Peyer's patch (tissue), 4 donors: ENCODE measurements around the gene MFN1. TPM values are rescaled to one million over a fixed set of nuclear protein-coding genes. Genes with fewer than 3 reads are reported as not detected.

Source experiments
- DNase-seq, 3 donors: peaks; one replicate each; pipeline ENCODE4 v3.0.0-alpha.2; 2017 to 2019
- H3K27ac ChIP-seq, 4 donors: fragments of 200-600 bp; sonication (generic); one replicate each; pipeline ENCODE4 v1.5.1; 2016 to 2019
- H3K27me3 ChIP-seq, 2 donors: fragments of 200-600 bp; sonication (generic); one replicate each; pipeline ENCODE4 v1.5.1; 2019
- H3K36me3 ChIP-seq, 3 donors: fragments of 200-600 bp; sonication (generic); one replicate each; pipeline ENCODE4 v1.5.1; 2016 to 2019
- H3K4me1 ChIP-seq, 4 donors: fragments of 200-600 bp; sonication (generic); one replicate each; pipeline ENCODE4 v1.5.1; 2016 to 2019
- H3K4me3 ChIP-seq, 4 donors: fragments of 200-600 bp; sonication (generic); 1 replicate in 3 of 4; 2 replicates in 1 of 4; pipeline ENCODE4 v1.5.1; 2016 to 2019; ENCODE audit warnings: mild to moderate bottlenecking in 1 of 4
- H3K9me3 ChIP-seq, 4 donors: fragments of 200-600 bp; sonication (generic); one replicate each; pipeline ENCODE4 v1.5.1; 2016 to 2019; ENCODE audit warnings: mild to moderate bottlenecking in 1 of 4
- POLR2A ChIP-seq, 2 donors: fragments of 450-650 bp; IDR thresholded peaks; one replicate each; pipeline ENCODE4 v1.5.1; 2017; ENCODE audit warnings: antibody characterized with exemption in 2 of 2, mild to moderate bottlenecking in 2 of 2, moderate library complexity in 2 of 2
- total RNA-seq, 4 donors: library from RNA; depleted of rRNA; stranded (reverse); fragments of >200 nt; gene quantifications; one replicate each; pipeline ENCODE4 v1.1.0, GENCODE V29; 2016
- TF ChIP-seq, protein P1 (sequence below), 6 experiments: fragments of 450-650 bp in 4 of 6; fragments of 200-600 bp in 2 of 6; sonication (generic) in 1 of 6; IDR thresholded peaks; one replicate each; pipeline ENCODE4 v1.5.1; 2017 to 2019; ENCODE audit warnings: antibody characterized with exemption in 6 of 6, mild to moderate bottlenecking in 3 of 6, moderate library complexity in 1 of 6

The MFN1 gene
- total RNA-seq = 100 to 1,000 TPM in 1 of 4 donors, 10 to 100 TPM in 3; 34.0 to 124 (median 45.3) TPM

DNA sequence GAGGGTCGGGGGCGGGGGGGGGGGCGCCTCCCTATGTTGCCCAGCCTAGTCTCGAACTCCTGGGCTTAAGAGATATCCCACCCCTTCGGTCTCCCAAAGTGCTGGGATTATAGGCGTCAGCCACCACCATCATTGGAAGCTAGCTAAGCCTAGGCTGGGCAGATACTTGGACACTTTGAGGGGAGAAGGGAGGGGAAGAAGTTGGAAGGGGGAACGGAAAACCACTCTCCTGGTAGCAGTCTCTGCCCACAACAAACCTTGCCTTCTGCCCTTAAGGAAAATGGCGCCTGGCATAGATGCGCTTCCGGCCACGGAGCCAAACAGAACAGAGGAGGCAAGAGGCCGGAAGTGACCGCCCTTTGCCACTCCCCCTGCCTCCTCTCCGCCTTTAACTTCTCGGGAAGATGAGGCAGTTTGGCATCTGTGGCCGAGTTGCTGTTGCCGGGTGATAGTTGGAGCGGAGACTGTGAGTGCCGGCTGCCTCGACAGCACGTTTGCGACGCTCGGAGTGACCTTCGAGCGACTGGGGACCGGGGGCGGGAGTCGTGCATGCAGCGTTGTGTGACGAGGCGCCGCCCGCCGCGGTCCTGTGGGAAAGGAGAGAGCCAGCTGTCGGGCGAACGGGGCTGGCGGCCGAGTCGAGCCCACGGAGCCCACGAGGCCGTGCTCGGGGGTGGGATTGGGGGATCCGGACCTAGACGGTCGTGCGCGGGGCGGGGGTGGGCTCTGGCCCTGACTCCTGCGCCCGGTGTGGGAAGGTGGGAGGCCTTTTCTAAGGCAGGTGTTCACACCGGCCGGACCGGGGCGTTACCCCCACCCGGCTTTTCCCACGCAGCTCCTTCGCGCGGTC is at the start of gene MFN1:
Gene MFN1 (plus strand): TSS at position 365 of the 850 bp plus-strand sequence. CDS start 1,143 bp downstream, outside the sequence.
- H3K27ac ChIP-seq = peak within 1 kb of the TSS; percentile 78 to 94 (median 87)
- TF ChIP-seq, protein P1, sequence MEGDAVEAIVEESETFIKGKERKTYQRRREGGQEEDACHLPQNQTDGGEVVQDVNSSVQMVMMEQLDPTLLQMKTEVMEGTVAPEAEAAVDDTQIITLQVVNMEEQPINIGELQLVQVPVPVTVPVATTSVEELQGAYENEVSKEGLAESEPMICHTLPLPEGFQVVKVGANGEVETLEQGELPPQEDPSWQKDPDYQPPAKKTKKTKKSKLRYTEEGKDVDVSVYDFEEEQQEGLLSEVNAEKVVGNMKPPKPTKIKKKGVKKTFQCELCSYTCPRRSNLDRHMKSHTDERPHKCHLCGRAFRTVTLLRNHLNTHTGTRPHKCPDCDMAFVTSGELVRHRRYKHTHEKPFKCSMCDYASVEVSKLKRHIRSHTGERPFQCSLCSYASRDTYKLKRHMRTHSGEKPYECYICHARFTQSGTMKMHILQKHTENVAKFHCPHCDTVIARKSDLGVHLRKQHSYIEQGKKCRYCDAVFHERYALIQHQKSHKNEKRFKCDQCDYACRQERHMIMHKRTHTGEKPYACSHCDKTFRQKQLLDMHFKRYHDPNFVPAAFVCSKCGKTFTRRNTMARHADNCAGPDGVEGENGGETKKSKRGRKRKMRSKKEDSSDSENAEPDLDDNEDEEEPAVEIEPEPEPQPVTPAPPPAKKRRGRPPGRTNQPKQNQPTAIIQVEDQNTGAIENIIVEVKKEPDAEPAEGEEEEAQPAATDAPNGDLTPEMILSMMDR (IDR thresholded peaks at IDR 0.05) = no peak
- peak; percentile 38 to 78 for TF ChIP-seq POLR2A (IDR thresholded peaks at IDR 0.05)
- peaks cover 0 to 28% (median 0%) of the 10 kb centered on the region in 3 donors for H3K36me3 ChIP-seq

DNA sequence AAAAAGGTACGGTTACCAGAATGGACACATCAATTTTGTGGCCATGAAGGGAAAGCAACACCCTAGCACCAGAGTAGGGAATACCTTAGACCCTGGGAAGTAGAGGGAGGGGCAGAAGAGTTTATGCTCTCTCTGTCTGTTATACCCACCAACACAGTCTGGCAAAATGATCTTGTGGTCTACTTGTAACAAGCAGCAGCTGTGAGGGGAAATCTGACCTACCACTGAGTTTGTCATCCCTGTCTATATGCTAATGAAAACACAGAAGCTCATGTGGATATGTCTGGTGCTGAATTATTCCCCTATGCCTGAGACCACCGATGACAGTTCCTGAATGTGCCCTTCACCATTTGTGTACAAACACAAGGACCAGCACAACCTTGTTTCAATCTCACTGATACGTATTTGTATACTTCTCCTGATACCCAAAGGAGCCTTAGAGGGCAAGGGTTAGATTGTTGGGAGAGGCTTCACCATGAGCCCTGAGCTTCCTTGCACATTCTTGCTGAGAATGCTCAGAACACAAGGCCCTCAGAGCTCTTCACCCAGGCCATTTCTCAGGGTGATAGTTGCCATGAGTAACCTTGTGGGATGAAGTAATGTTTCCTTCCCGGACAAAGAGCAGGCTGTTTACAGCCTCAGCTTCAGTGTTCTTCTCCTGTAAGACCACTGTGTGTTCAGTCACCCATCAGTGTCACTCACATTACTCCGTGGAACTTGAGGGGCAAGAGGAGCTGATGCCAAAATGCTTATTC is 49.4 kb upstream of the MFN1 start:
- Histone ChIP-seq H3K4me1 (no peaks in the 10 kb centered on the region), H3K27me3 (no peaks in the 10 kb centered on the region), H3K9me3 (no peaks in the 10 kb centered on the region), H3K27ac (no peak overlapping the region), H3K36me3 (no peaks in the 10 kb centered on the region), H3K4me3 (no peak overlapping the region)
- TF ChIP-seq, protein P1 (IDR thresholded peaks at IDR 0.05) = no peak
- TF ChIP-seq POLR2A (IDR thresholded peaks at IDR 0.05) = no peak
- no peak for DNase-seq

More for the DNA sequence above, at the start of gene MFN1:
- Histone ChIP-seq H3K4me3 (peak within 1 kb of the TSS; percentile 75 to 94 (median 86)), H3K27me3 (no peaks in the 10 kb centered on the region), H3K9me3 (no peaks in the 10 kb centered on the region), H3K4me1 (peaks cover 0 to 9% (median 0%) of the 10 kb centered on the region in 4 donors)
- peak; percentile 92 to 97 (median 93) for DNase-seq

DNA sequence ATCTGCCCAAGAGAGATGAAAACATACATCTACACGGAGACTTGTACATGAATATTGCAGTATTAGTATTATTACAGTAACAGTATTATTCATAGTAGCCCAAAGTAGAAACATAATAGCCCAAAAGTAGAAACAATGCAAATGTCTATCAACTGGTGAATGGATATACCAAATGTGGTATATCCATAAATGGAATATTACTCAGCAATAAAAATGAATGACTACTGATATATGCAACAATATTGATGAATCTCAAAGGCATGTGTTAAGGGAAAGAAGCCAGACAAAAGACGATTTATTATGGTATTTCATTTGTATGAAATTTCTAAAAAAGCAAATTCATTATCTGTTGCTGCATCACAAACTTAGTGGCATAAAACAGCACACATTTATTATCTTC is 48.2 kb upstream of the MFN1 start:
- H3K36me3 ChIP-seq = no peaks in the 10 kb centered on the region
- no peak for DNase-seq
- TF ChIP-seq, protein P1 (IDR thresholded peaks at IDR 0.05) = no peak
- TF ChIP-seq POLR2A (IDR thresholded peaks at IDR 0.05) = no peak
- no peak overlapping the region for H3K27ac ChIP-seq
- H3K4me3 ChIP-seq = no peak overlapping the region
- no peaks in the 10 kb centered on the region for H3K9me3 ChIP-seq
- H3K27me3 ChIP-seq = no peaks in the 10 kb centered on the region
- H3K4me1 ChIP-seq = no peaks in the 10 kb centered on the region

DNA sequence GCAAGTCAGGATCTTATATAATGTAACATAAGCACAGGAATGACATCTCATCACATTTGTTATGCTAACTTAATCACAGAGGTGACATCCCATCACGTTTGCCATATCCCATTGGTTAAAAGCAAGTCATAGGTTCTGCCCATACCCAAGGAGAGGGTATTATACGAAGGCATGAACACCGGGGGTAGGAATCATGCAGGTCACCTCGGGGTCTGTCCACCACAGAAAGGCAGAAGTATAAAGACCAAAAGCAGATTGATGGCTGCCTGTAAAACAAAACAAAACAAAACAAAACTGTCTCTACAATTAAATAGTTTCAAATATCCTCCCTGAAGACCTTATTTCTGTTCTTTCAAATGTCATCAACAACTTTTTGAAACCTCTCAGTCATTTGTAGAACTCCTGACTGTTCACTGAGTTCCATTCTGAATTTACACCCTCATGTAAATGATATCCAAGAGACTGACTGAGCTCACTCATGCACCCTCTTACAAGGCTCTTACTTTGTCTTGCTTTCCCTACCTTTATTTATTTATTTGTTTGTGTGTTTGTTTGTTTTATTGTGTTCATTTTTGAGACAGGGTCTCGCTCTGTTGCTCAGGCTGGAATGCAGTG is 47.4 kb upstream of the MFN1 start:
- Histone ChIP-seq H3K4me3 (no peak overlapping the region), H3K36me3 (no peaks in the 10 kb centered on the region), H3K9me3 (no peaks in the 10 kb centered on the region), H3K27ac (no peak overlapping the region), H3K4me1 (no peaks in the 10 kb centered on the region), H3K27me3 (no peaks in the 10 kb centered on the region)
- TF ChIP-seq POLR2A (IDR thresholded peaks at IDR 0.05) = no peak
- TF ChIP-seq, protein P1 (IDR thresholded peaks at IDR 0.05) = no peak
- no peak for DNase-seq

DNA sequence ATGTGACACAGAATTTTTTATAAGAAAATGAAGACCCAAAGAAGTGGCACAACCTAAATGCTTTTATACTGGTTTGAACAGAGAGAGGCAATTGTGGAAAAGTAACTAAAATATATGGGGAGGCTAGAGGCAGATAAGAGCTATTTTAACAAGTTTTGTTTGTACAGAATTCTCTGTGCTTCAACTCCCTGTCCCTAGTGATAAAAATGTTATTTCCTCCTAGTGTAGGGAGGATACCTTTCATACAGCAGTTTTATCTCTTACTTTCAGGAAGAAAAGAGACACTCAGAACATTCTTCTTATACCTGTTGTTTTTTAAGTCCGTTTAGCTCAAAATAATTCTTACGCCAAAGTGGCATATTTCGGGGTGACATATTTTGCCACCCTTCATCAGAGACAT is 45.9 kb upstream of the MFN1 start:
- no peaks in the 10 kb centered on the region for H3K36me3 ChIP-seq
- no peaks in the 10 kb centered on the region for H3K9me3 ChIP-seq
- no peaks in the 10 kb centered on the region for H3K4me1 ChIP-seq
- no peak for TF ChIP-seq POLR2A (IDR thresholded peaks at IDR 0.05)
- TF ChIP-seq, protein P1 (IDR thresholded peaks at IDR 0.05) = no peak
- DNase-seq = no peak
- no peaks in the 10 kb centered on the region for H3K27me3 ChIP-seq
- H3K4me3 ChIP-seq = no peak overlapping the region
- no peak overlapping the region for H3K27ac ChIP-seq
